Neural crest cell (in vitro differentiated cells): ENCODE measurements around the gene PLD5. TPM values are rescaled to one million over a fixed set of nuclear protein-coding genes. Genes with fewer than 3 reads are reported as not detected.
"Not testable (repeated sequence)": the region's sequence is repeated elsewhere in the genome, so short reads cannot be mapped to it uniquely, and the experiment has no call there.

Experiments
- DNase-seq: peaks from one replicate; pipeline ENCODE4 v3.0.0; 2021; ENCODE audit warnings: low read depth, mixed read lengths, low spot score
- H3K27ac Mint-ChIP-seq: one replicate; pipeline ENCODE4 v1.8.0; 2021; ENCODE audit warnings: mild to moderate bottlenecking, mixed read lengths; ENCODE audit not compliant: unreplicated experiment
- H3K27me3 Mint-ChIP-seq: 2 replicates; pipeline ENCODE4 v1.8.0; 2021; ENCODE audit warnings: low read depth, mild to moderate bottlenecking, mixed read lengths
- H3K36me3 Mint-ChIP-seq: 2 replicates; pipeline ENCODE4 v1.8.0; 2021; ENCODE audit warnings: low read depth, mild to moderate bottlenecking, mixed read lengths
- H3K4me1 Mint-ChIP-seq: 2 replicates; pipeline ENCODE4 v1.8.0; 2021; ENCODE audit warnings: mixed read lengths
- H3K4me3 Mint-ChIP-seq: one replicate; pipeline ENCODE4 v1.8.0; 2021; ENCODE audit warnings: mild to moderate bottlenecking, mixed read lengths
- H3K9me3 Mint-ChIP-seq: 2 replicates; pipeline ENCODE4 v1.8.0; 2021; ENCODE audit warnings: mixed read lengths
- CTCF ChIP-seq: fragments of 200-600 bp; sonication (generic); conservative IDR thresholded peaks from 2 replicates; pipeline ENCODE4 v1.5.0; 2021; ENCODE audit warnings: antibody characterized with exemption, mild to moderate bottlenecking
- total RNA-seq: library from RNA; stranded (reverse); gene quantifications from 2 replicates; pipeline ENCODE4 v1.2.1, GENCODE V29; 2021

The PLD5 gene
- total RNA-seq, 1 donor from 2014 or later: 1.1 TPM

GRCh38 chr1:242189591-242189990 is 334.9 kb downstream of the PLD5 start:
- Mint-ChIP-seq H3K27ac (no peak overlapping the region), H3K9me3 (peaks cover 3% of the 10 kb centered on the region), H3K4me1 (peaks cover 7% of the 10 kb centered on the region), H3K36me3 (no peaks in the 10 kb centered on the region), H3K4me3 (no peak overlapping the region), H3K27me3 (no peaks in the 10 kb centered on the region)
- no peak for TF ChIP-seq CTCF
- no peak for DNase-seq

- DNase-seq: no peak
- Mint-ChIP-seq H3K4me1 (peaks cover 7% of the 10 kb centered on the region), H3K9me3 (peaks cover 3% of the 10 kb centered on the region), H3K27me3 (no peaks in the 10 kb centered on the region), H3K27ac (no peak overlapping the region), H3K36me3 (no peaks in the 10 kb centered on the region), H3K4me3 (no peak overlapping the region)
- no peak for TF ChIP-seq CTCF
Measured at GRCh38 chr1:242187816-242188215, 336.7 kb downstream of the PLD5 start.

- H3K36me3 Mint-ChIP-seq: no peaks in the 10 kb centered on the region
- peaks cover 3% of the 10 kb centered on the region for H3K9me3 Mint-ChIP-seq
- no peak for DNase-seq
- H3K27ac Mint-ChIP-seq: no peak overlapping the region
- peaks cover 7% of the 10 kb centered on the region for H3K4me1 Mint-ChIP-seq
- H3K4me3 Mint-ChIP-seq: no peak overlapping the region
- H3K27me3 Mint-ChIP-seq: no peaks in the 10 kb centered on the region
- no peak for TF ChIP-seq CTCF
Measured at GRCh38 chr1:242187171-242187570, 337.3 kb downstream of the PLD5 start.

GRCh38 chr1:242185731-242186130 is 338.8 kb downstream of the PLD5 start:
- H3K4me1 Mint-ChIP-seq: peaks cover 7% of the 10 kb centered on the region
- H3K27ac Mint-ChIP-seq: no peak overlapping the region
- no peak for TF ChIP-seq CTCF
- H3K9me3 Mint-ChIP-seq: peaks cover 3% of the 10 kb centered on the region
- H3K36me3 Mint-ChIP-seq: no peaks in the 10 kb centered on the region
- H3K27me3 Mint-ChIP-seq: no peaks in the 10 kb centered on the region
- DNase-seq: no peak
- H3K4me3 Mint-ChIP-seq: no peak overlapping the region

GRCh38 chr1:242184955-242185354 is 339.5 kb downstream of the PLD5 start:
- Mint-ChIP-seq H3K27ac (no peak overlapping the region), H3K9me3 (peaks cover 3% of the 10 kb centered on the region), H3K4me3 (no peak overlapping the region), H3K36me3 (no peaks in the 10 kb centered on the region), H3K27me3 (no peaks in the 10 kb centered on the region), H3K4me1 (peaks cover 7% of the 10 kb centered on the region)
- no peak for DNase-seq
- TF ChIP-seq CTCF: no peak

GRCh38 chr1:242179767-242180166 is 344.7 kb downstream of the PLD5 start:
- not testable (repeated sequence) for H3K27ac Mint-ChIP-seq

More at GRCh38 chr1:242179767-242180166, 344.7 kb downstream of the PLD5 start:
- not testable (repeated sequence) for H3K4me1 Mint-ChIP-seq, DNase-seq, H3K27me3 Mint-ChIP-seq, H3K9me3 Mint-ChIP-seq, H3K4me3 Mint-ChIP-seq, H3K36me3 Mint-ChIP-seq
